Common myeloid progenitor, CD34-positive (primary cell): ENCODE data around the gene ABHD17C.

Experiments used
- CTCF ChIA-PET: fragments of 350-600 bp; sonication (Branson Sonifier 250); formaldehyde crosslinking; loops from one replicate; lab custom pipeline; 2021; ENCODE audit warnings: antibody characterized with exemption; lab: Charles Lee
- POLR2A ChIA-PET: fragments of 350-600 bp; sonication (Branson Sonifier 250); formaldehyde crosslinking; loops from one replicate; lab custom pipeline; 2021; ENCODE audit warnings: antibody characterized with exemption; lab: Charles Lee
- DNase-seq, 3 donors: peaks; one replicate each; pipeline versions ENCODE4 v3.0.0 to v3.0.0-alpha.2; 2013
- H3K27ac ChIP-seq, 2 experiments: 1 replicate in 1 of 2; 2 replicates in 1 of 2; pipeline ENCODE4 v1.7.0; 2013; ENCODE audit warnings: inconsistent platforms in 2 of 2, low read length in 2 of 2, mild to moderate bottlenecking in 2 of 2, low read depth in 1 of 2, moderate library complexity in 1 of 2; ENCODE audit not compliant: severe bottlenecking in 2 of 2, insufficient read depth in 1 of 2, poor library complexity in 1 of 2
- H3K27me3 ChIP-seq, 5 experiments: replicated peaks in 2 of 5; 1 replicate in 3 of 5; 2 replicates in 2 of 5; pipeline versions ENCODE4 v1.6.1 to v1.7.0; 2013; ENCODE audit warnings: low read length in 4 of 5, mild to moderate bottlenecking in 2 of 5, moderate library complexity in 2 of 5, inconsistent platforms in 1 of 5; ENCODE audit not compliant: insufficient read depth in 5 of 5, control insufficient read depth in 4 of 5
- H3K36me3 ChIP-seq, 4 experiments: 1 replicate in 2 of 4; 2 replicates in 2 of 4; pipeline versions ENCODE4 v1.6.1 to v1.7.0; 2013; ENCODE audit warnings: low read length in 3 of 4, control low read depth in 1 of 4, mild to moderate bottlenecking in 1 of 4; ENCODE audit not compliant: control insufficient read depth in 4 of 4, insufficient read depth in 4 of 4
- H3K4me1 ChIP-seq, 4 experiments: 1 replicate in 3 of 4; 2 replicates in 1 of 4; pipeline versions ENCODE4 v1.6.1 to v1.7.1; 2013; ENCODE audit warnings: low read length in 3 of 4, mild to moderate bottlenecking in 3 of 4, control low read depth in 1 of 4, inconsistent platforms in 1 of 4, moderate library complexity in 1 of 4; ENCODE audit not compliant: control insufficient read depth in 4 of 4, insufficient read depth in 4 of 4; ENCODE audit errors: control extremely low read depth in 1 of 4
- H3K4me3 ChIP-seq, 7 experiments: 1 replicate in 4 of 7; 2 replicates in 3 of 7; pipeline versions ENCODE4 v1.5.1 to v1.7.0; 2013; ENCODE audit warnings: mild to moderate bottlenecking in 7 of 7, low read length in 6 of 7, moderate library complexity in 6 of 7, inconsistent platforms in 2 of 7, low read depth in 2 of 7, control low read depth in 1 of 7; ENCODE audit not compliant: insufficient read depth in 4 of 7, control insufficient read depth in 1 of 7; ENCODE audit errors: extremely low read depth in 1 of 7
- H3K9me3 ChIP-seq, 5 experiments: 1 replicate in 4 of 5; 2 replicates in 1 of 5; pipeline versions ENCODE4 v1.6.1 to v1.7.1; 2013; ENCODE audit warnings: low read length in 4 of 5, mild to moderate bottlenecking in 2 of 5, inconsistent platforms in 1 of 5, low read depth in 1 of 5, moderate library complexity in 1 of 5; ENCODE audit not compliant: control insufficient read depth in 4 of 5, insufficient read depth in 2 of 5; ENCODE audit errors: control extremely low read depth in 1 of 5
- WGBS: methylation state at CpG from one replicate; pipeline ENCODE4 v1.1.5; 2013; ENCODE audit not compliant: insufficient coverage; 5-methylcytosine and 5-hydroxymethylcytosine counted together

ABHD17C gene

GRCh38 chr15:80685628-80686027 lies 9.5 kb upstream of the ABHD17C start:
- Histone ChIP-seq H3K4me3 (no peak overlapping the region), H3K27ac (no peak overlapping the region), H3K27me3 (no peaks in the 10 kb centered on the region), H3K9me3 (no peaks in the 10 kb centered on the region), H3K4me1 (no peaks in the 10 kb centered on the region), H3K36me3 (no peaks in the 10 kb centered on the region)
- ChIA-PET CTCF (interaction anchor here (0.5 to 1.7 kb wide), 2 partner anchors 10 to 45 kb away, joined by 3 read pairs; no protein-coding TSS in a partner anchor), POLR2A (no interaction called here)
- 100% methylated on average over 1 of the region's 1 CpG for WGBS
- no peak for DNase-seq

DNA sequence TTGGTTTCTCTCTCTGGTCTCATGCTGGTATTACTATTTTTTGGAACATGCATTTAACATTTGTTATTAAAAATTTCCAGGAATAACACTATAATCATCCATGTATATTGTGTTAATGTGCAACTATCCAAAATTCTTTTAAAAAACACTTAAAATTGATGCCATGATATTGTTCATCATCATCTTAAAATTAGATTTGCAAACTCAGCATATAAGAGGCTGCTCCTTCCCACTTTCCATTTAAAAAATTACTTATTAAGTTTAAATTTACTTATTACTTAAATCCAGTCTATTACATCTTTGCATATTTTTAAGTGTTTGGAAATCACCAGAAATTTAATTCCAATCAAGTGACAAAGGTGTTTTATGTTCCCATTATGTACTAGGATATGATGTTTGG lies 5.8 kb upstream of the ABHD17C start:
- Histone ChIP-seq H3K27me3 (peaks cover 0 to 2% (median 0%) of the 10 kb centered on the region in 5 experiments), H3K4me3 (no peak overlapping the region), H3K9me3 (no peaks in the 10 kb centered on the region), H3K4me1 (peaks cover 0 to 4% (median 2%) of the 10 kb centered on the region in 4 experiments), H3K27ac (no peak overlapping the region), H3K36me3 (no peaks in the 10 kb centered on the region)
- no peak for DNase-seq
- ChIA-PET CTCF (no interaction called here), POLR2A (no interaction called here)

- whole genome bisulfite sequencing, result 94% methylated on average over 3 of the region's 5 CpGs
- CTCF ChIA-PET, result interaction anchor here (0.9 kb wide), 1 partner anchor 16 kb away, joined by 3 read pairs; no protein-coding TSS in a partner anchor
- no peak overlapping the region for H3K27ac ChIP-seq
Observed at GRCh38 chr15:80689716-80690115, 5.4 kb upstream of the ABHD17C start.

DNA sequence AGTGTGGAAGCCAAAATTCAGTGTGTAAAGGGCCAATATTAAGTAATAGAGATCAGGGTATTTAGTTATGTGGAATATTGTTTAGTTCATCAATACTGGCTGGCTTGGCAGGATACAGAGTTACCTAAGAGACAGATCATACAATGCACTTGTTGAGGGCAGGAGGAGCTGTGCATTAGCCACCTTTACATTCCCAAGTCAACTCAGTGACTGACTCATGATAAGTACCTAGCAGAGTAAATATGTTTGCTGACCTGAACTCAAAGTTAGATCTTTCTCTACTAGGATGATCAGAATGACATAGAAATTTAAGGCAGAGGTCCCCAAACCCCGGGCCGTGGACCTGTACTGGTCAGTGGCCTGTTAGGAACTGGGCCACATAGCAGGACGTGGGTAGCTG lies 3.5 kb upstream of the ABHD17C start:
- CTCF ChIA-PET, result interaction anchor here (1.6 to 1.8 kb wide), 2 partner anchors 17 to 124 kb away, joined by 4 to 6 read pairs; no protein-coding TSS in a partner anchor
- DNase-seq, result no peak
- no peak overlapping the region for H3K27ac ChIP-seq
- H3K36me3 ChIP-seq, result no peaks in the 10 kb centered on the region
- POLR2A ChIA-PET, result no interaction called here
- H3K4me3 ChIP-seq, result no peak overlapping the region
- 100% methylated on average over 3 of the region's 3 CpGs for WGBS
- H3K27me3 ChIP-seq, result peaks cover 0 to 2% (median 0%) of the 10 kb centered on the region in 5 experiments
- no peaks in the 10 kb centered on the region for H3K9me3 ChIP-seq
- H3K4me1 ChIP-seq, result peaks cover 0 to 18% (median 14%) of the 10 kb centered on the region in 4 experiments

More at GRCh38 chr15:80689716-80690115, 5.4 kb upstream of the ABHD17C start:
- Histone ChIP-seq H3K4me3 (no peak overlapping the region), H3K9me3 (no peaks in the 10 kb centered on the region), H3K27me3 (peaks cover 0 to 2% (median 0%) of the 10 kb centered on the region in 5 experiments), H3K36me3 (no peaks in the 10 kb centered on the region), H3K4me1 (peaks cover 0 to 7% (median 4%) of the 10 kb centered on the region in 4 experiments)
- POLR2A ChIA-PET, result no interaction called here
- DNase-seq, result no peak

DNA sequence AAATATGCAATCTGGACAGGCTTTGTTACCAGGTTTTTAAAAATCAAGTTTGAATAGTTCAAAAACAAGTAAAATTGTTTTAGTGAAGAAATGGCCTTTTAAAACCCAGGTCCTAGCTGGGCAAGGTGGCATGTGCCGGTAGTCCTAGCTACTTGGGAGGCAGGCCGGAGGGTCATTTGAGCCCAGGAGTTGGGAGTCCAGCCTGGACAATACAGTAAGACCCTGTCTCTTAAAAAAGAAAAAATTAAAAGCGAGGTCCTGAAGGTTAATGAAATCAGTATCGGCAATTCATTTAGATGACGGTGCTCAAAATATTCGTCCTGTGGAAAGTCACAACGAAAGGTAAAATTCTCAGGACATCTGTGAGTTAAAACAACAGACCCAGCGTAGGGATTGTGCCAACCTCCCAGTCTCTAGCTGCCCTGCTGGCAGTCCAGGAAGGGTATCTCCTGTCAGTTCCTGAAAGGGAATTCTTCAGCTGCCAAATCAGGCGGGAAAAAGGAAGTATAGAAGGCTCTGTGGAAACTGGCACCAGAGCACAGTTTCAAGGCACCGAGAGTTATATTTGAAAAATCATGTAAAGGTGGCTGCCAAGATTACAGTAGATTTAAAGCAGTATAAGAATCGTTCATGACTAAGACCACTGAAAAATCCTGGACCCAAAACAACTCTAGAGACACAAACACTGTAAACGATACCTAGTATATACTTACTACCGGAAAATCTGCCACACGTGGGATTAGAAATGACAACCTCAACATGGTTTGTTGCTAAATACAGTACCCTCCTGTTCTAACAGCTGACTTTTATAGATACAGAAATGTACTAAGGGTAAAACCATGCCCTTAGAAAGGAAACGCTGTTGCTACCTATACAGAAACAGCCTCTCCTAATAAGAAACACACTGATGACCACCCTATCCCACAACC lies 1.2 kb upstream of the ABHD17C start:
- Histone ChIP-seq H3K9me3 (no peaks in the 10 kb centered on the region), H3K4me1 (peaks cover 0 to 26% (median 17%) of the 10 kb centered on the region in 4 experiments), H3K27me3 (peaks cover 0 to 5% (median 0%) of the 10 kb centered on the region in 5 experiments), H3K36me3 (peaks cover 0 to 1% (median 0%) of the 10 kb centered on the region in 4 experiments), H3K4me3 (peak overlapping the region; percentile 48 to 83 (median 63)), H3K27ac (no peak overlapping the region)
- peak in 2 of 3 donors; percentile 67 to 78 for DNase-seq
- CTCF ChIA-PET, result interaction anchor here (0.5 to 1.8 kb wide), 7 partner anchors 12 to 126 kb away, joined by 3 to 6 read pairs (median 4); no protein-coding TSS in a partner anchor
- POLR2A ChIA-PET, result no interaction called here
- 56% methylated on average over 12 of the region's 15 CpGs for WGBS

- POLR2A ChIA-PET, result no interaction called here
- Histone ChIP-seq H3K9me3 (no peaks in the 10 kb centered on the region), H3K27me3 (peaks cover 0 to 5% (median 0%) of the 10 kb centered on the region in 5 experiments), H3K4me3 (peak overlapping the region; percentile 48 to 83 (median 63)), H3K4me1 (peaks cover 0 to 26% (median 17%) of the 10 kb centered on the region in 4 experiments), H3K27ac (no peak overlapping the region), H3K36me3 (peaks cover 0 to 3% (median 0%) of the 10 kb centered on the region in 4 experiments)
- peak; percentile 14 to 62 (median 51) for DNase-seq
- whole genome bisulfite sequencing, result under 1% methylated on average over 44 of the region's 47 CpGs
- CTCF ChIA-PET, result interaction anchor here (0.5 to 3.5 kb wide), 7 partner anchors 15 to 127 kb away, joined by 3 to 12 read pairs (median 4); no protein-coding TSS in a partner anchor
Observed at GRCh38 chr15:80694611-80695098, 455 bp upstream of the ABHD17C start.
